A549 (cell line): ENCODE measurements around the gene FSTL4.

Experiments used
- FOXS1 ChIP-seq: fragments of 250-450 bp; sonication (Bioruptor Pico); IDR thresholded peaks from 2 replicates; pipeline ENCODE4 v1.5.0; 2020; ENCODE audit warnings: mild to moderate bottlenecking, moderate library complexity
- JUNB ChIP-seq: fragments of >200 bp; sonication (Bioruptor Twin); formaldehyde crosslinking; IDR thresholded peaks from 2 replicates; pipeline ENCODE4 v1.6.1; 2016
- NPAS2 ChIP-seq: fragments of 250-450 bp; sonication (Bioruptor Pico); IDR thresholded peaks from 2 replicates; pipeline ENCODE4 v1.8.0; 2022; ENCODE audit warnings: mild to moderate bottlenecking, moderate library complexity, borderline replicate concordance
- PHF8 ChIP-seq: fragments of 200-600 bp; sonication (generic); IDR thresholded peaks from 2 replicates; pipeline ENCODE4 v1.6.1; 2016; ENCODE audit warnings: low read depth, mild to moderate bottlenecking, antibody characterized with exemption, moderate library complexity, borderline replicate concordance
- POLR2A ChIP-seq: IDR thresholded peaks from 2 replicates; pipeline ENCODE4 v1.6.1; 2012; ENCODE audit warnings: mild to moderate bottlenecking, low read length
- RFX5 ChIP-seq: fragments of 450-650 bp; IDR thresholded peaks from 2 replicates; pipeline ENCODE4 v1.7.1; 2014; ENCODE audit warnings: antibody characterized with exemption, mild to moderate bottlenecking, moderate library complexity
- RNF2 ChIP-seq: fragments of 200-600 bp; sonication (generic); IDR thresholded peaks from 2 replicates; pipeline ENCODE4 v1.6.1; 2016; ENCODE audit warnings: low read depth, mild to moderate bottlenecking, antibody characterized with exemption, moderate library complexity, borderline replicate concordance
- TFCP2L1 ChIP-seq: fragments of 250-450 bp; sonication (Bioruptor Pico); IDR thresholded peaks from 2 replicates; pipeline ENCODE4 v1.5.0; 2021; ENCODE audit warnings: mild to moderate bottlenecking
- TF ChIP-seq, protein P1 (sequence below): fragments of >200 bp; sonication (Bioruptor Twin); formaldehyde crosslinking; IDR thresholded peaks from 3 replicates; pipeline ENCODE4 v1.5.1; 2016

DNA sequence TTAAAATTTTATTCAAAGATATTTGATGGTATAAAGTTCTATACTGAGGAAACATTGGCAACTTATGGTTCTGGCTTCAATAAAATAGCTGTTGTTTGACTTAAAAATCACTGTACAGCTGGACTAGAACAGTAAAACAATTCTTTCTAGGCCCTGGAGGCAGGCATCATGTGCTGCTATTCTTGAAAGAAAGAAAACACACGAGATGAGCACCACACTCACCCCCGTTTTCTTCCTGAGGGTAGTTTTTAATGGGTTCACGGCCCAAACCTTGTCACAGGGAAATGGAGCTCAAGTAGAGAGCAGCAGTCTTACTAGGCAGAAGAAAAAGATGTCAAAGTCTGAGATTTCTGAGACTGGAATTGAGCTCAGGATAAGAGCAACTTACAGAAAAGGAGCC, 68.0 kb downstream of the FSTL4 start:
- TF ChIP-seq POLR2A (no peak), TFCP2L1 (no peak), JUNB (no peak), RNF2 (no peak), RFX5 (no peak), NPAS2 (CRISPR knock-in tag) (no peak), FOXS1 (CRISPR knock-in tag) (no peak), PHF8 (no peak)
- TF ChIP-seq, protein P1, sequence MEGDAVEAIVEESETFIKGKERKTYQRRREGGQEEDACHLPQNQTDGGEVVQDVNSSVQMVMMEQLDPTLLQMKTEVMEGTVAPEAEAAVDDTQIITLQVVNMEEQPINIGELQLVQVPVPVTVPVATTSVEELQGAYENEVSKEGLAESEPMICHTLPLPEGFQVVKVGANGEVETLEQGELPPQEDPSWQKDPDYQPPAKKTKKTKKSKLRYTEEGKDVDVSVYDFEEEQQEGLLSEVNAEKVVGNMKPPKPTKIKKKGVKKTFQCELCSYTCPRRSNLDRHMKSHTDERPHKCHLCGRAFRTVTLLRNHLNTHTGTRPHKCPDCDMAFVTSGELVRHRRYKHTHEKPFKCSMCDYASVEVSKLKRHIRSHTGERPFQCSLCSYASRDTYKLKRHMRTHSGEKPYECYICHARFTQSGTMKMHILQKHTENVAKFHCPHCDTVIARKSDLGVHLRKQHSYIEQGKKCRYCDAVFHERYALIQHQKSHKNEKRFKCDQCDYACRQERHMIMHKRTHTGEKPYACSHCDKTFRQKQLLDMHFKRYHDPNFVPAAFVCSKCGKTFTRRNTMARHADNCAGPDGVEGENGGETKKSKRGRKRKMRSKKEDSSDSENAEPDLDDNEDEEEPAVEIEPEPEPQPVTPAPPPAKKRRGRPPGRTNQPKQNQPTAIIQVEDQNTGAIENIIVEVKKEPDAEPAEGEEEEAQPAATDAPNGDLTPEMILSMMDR: no peak
